IMR-90 (cell line): ENCODE results near the gene ZNF408. TPM values are rescaled to one million over a fixed set of nuclear protein-coding genes. Genes with fewer than 3 reads are reported as not detected.

Source experiments
- ATAC-seq: fragments of 200-7000 bp; cut with Tn5 transposase; 2 replicates; pipeline ENCODE4 v1.9.1; 2020; ENCODE audit warnings: low read depth, mild to moderate bottlenecking, moderate library complexity
- BruUV-seq: library from RNA; stranded (reverse); fragments of 400-500 nt; replicated peaks from 2 replicates; lab custom pipeline; 2021; lab: Mats Ljungman, UMichigan
- CTCF ChIA-PET: fragments of 300-600 bp; formaldehyde crosslinking; extraction: SDS; loops from one replicate; lab custom pipeline; 2021; ENCODE audit warnings: antibody characterized with exemption; lab: Yijun Ruan, JAX
- POLR2A ChIA-PET: fragments of 300-600 bp; sonication (Branson Sonifier 250); formaldehyde crosslinking; loops from one replicate; lab custom pipeline; 2022; ENCODE audit warnings: antibody characterized with exemption; ENCODE audit not compliant: unreplicated experiment; lab: Charles Lee
- DNase-seq: peaks from one replicate; pipeline ENCODE4 v3.0.0; 2013
- H2AFZ ChIP-seq: replicated peaks from 2 replicates; pipeline ENCODE3; 2013; ENCODE audit warnings: low read length, mild to moderate bottlenecking; ENCODE audit not compliant: poor library complexity
- H2AK5ac ChIP-seq: 2 replicates; pipeline ENCODE4 v1.6.1; 2013; ENCODE audit warnings: low read depth, low read length, inconsistent platforms
- H2AK9ac ChIP-seq: replicated peaks from 2 replicates; pipeline ENCODE3; 2013; ENCODE audit warnings: mild to moderate bottlenecking, low read depth, low read length, moderate library complexity; ENCODE audit not compliant: poor library complexity
- H2BK120ac ChIP-seq: 2 replicates; pipeline ENCODE4 v1.6.1; 2013; ENCODE audit warnings: low read depth, low read length, inconsistent platforms
- H2BK15ac ChIP-seq: 3 replicates; pipeline ENCODE4 v1.6.1; 2013; ENCODE audit warnings: low read depth, low read length, inconsistent platforms
- H2BK20ac ChIP-seq: 2 replicates; pipeline ENCODE4 v1.6.1; 2013; ENCODE audit warnings: low read depth, mild to moderate bottlenecking, inconsistent platforms, low read length, moderate library complexity
- H2BK5ac ChIP-seq: 2 replicates; pipeline ENCODE4 v1.6.1; 2013; ENCODE audit warnings: mild to moderate bottlenecking, low read depth, low read length, inconsistent platforms; ENCODE audit not compliant: poor library complexity, severe bottlenecking
- H3K14ac ChIP-seq: replicated peaks from 2 replicates; pipeline ENCODE4 v1.6.1; 2013; ENCODE audit warnings: low read depth, low read length, inconsistent platforms
- H3K18ac ChIP-seq: 2 replicates; pipeline ENCODE4 v1.6.1; 2013; ENCODE audit warnings: low read depth, low read length, control low read depth
- H3K23ac ChIP-seq: 2 replicates; pipeline ENCODE4 v1.6.1; 2013; ENCODE audit warnings: low read depth, low read length, inconsistent platforms
- H3K27ac ChIP-seq: 2 replicates; pipeline ENCODE4 v1.5.1; 2013; ENCODE audit warnings: mild to moderate bottlenecking, control low read depth, low read length; ENCODE audit not compliant: insufficient read depth
- H3K27me3 ChIP-seq: 2 replicates; pipeline ENCODE4 v1.6.1; 2013; ENCODE audit warnings: low read length; ENCODE audit not compliant: control insufficient read depth, insufficient read depth
- H3K36me3 ChIP-seq: 2 replicates; pipeline ENCODE4 v1.6.1; 2013; ENCODE audit warnings: low read length, mixed read lengths; ENCODE audit not compliant: control insufficient read depth, insufficient read depth
- H3K4ac ChIP-seq: 2 replicates; pipeline ENCODE4 v1.6.1; 2013; ENCODE audit warnings: low read depth, low read length, inconsistent platforms
- H3K4me1 ChIP-seq: 2 replicates; pipeline ENCODE4 v1.6.1; 2013; ENCODE audit warnings: low read length, mixed read lengths; ENCODE audit not compliant: control insufficient read depth, insufficient read depth
- H3K4me2 ChIP-seq: 2 replicates; pipeline ENCODE4 v1.6.1; 2013; ENCODE audit warnings: low read depth, mild to moderate bottlenecking, control low read depth, low read length, moderate library complexity
- H3K4me3 ChIP-seq: 2 replicates; pipeline ENCODE4 v1.5.1; 2013; ENCODE audit warnings: low read depth, mild to moderate bottlenecking, control low read depth, low read length, moderate library complexity; ENCODE audit not compliant: insufficient read depth
- H3K56ac ChIP-seq: 2 replicates; pipeline ENCODE4 v1.6.1; 2013; ENCODE audit warnings: low read length, inconsistent platforms; ENCODE audit not compliant: insufficient read depth; ENCODE audit errors: extremely low read depth
- H3K79me1 ChIP-seq, 2 experiments: 2 replicates each; pipeline ENCODE4 v1.6.1; 2013; ENCODE audit warnings: low read length in 2 of 2, inconsistent platforms in 1 of 2, low read depth in 1 of 2
- H3K9ac ChIP-seq: 2 replicates; pipeline ENCODE4 v1.6.1; 2013; ENCODE audit warnings: low read depth, low read length, control low read depth
- H3K9me1 ChIP-seq: 2 replicates; pipeline ENCODE4 v1.6.1; 2013; ENCODE audit warnings: low read length, inconsistent platforms; ENCODE audit not compliant: insufficient read depth
- H3K9me3 ChIP-seq: 2 replicates; pipeline ENCODE4 v1.6.1; 2013; ENCODE audit warnings: low read length; ENCODE audit not compliant: control insufficient read depth, insufficient read depth
- H4K20me1 ChIP-seq: 2 replicates; pipeline ENCODE4 v1.6.1; 2013; ENCODE audit warnings: low read length, inconsistent platforms; ENCODE audit not compliant: insufficient read depth
- H4K5ac ChIP-seq: 2 replicates; pipeline ENCODE4 v1.6.1; 2013; ENCODE audit warnings: mild to moderate bottlenecking, low read depth, low read length, control low read depth
- H4K8ac ChIP-seq, 2 experiments: 2 replicates each; pipeline ENCODE4 v1.6.1; 2013; ENCODE audit warnings: low read depth in 2 of 2, low read length in 2 of 2, control low read depth in 1 of 2, inconsistent platforms in 1 of 2
- H4K91ac ChIP-seq: 2 replicates; pipeline ENCODE4 v1.6.1; 2013; ENCODE audit warnings: low read depth, low read length, inconsistent platforms; ENCODE audit not compliant: insufficient read depth
- CEBPB ChIP-seq: IDR thresholded peaks from 2 replicates; pipeline ENCODE4 v1.6.1; 2012; ENCODE audit warnings: low read depth, low read length, improper control_type of control experiment
- CHD1 ChIP-seq: IDR thresholded peaks from 2 replicates; pipeline ENCODE4 v1.6.1; 2012; ENCODE audit warnings: low read depth, low read length, improper control_type of control experiment
- CTCF ChIP-seq: conservative IDR thresholded peaks from 2 replicates; pipeline ENCODE4 v1.5.1; 2012; ENCODE audit warnings: mild to moderate bottlenecking, low read depth, low read length, improper control_type of control experiment
- ELK1 ChIP-seq: fragments of 150-350 bp; IDR thresholded peaks from 2 replicates; pipeline ENCODE4 v1.6.1; 2016; ENCODE audit warnings: low read depth, mild to moderate bottlenecking, low read length, moderate library complexity, borderline replicate concordance
- FOS ChIP-seq: fragments of 150-350 bp; IDR thresholded peaks from 2 replicates; pipeline ENCODE4 v1.6.1; 2016; ENCODE audit warnings: low read depth, low read length
- MAFK ChIP-seq: IDR thresholded peaks from 2 replicates; pipeline ENCODE4 v1.6.1; 2012; ENCODE audit warnings: low read depth, low read length, improper control_type of control experiment
- MXI1 ChIP-seq: IDR thresholded peaks from 2 replicates; pipeline ENCODE4 v1.6.1; 2012; ENCODE audit warnings: low read depth, mild to moderate bottlenecking, low read length, moderate library complexity, borderline replicate concordance
- POLR2A ChIP-seq: IDR thresholded peaks from 2 replicates; pipeline ENCODE4 v1.6.1; 2012; ENCODE audit warnings: mild to moderate bottlenecking, low read depth, low read length
- RFX5 ChIP-seq: IDR thresholded peaks from 2 replicates; pipeline ENCODE4 v1.8.0; 2012; ENCODE audit warnings: low read depth, mild to moderate bottlenecking, low read length, moderate library complexity
- SMC3 ChIP-seq: fragments of 150-350 bp; IDR thresholded peaks from 2 replicates; pipeline ENCODE4 v1.6.1; 2016; ENCODE audit warnings: low read depth, mild to moderate bottlenecking, antibody characterized with exemption, low read length, moderate library complexity
- WGBS, 2 experiments: methylation state at CpG; one replicate each; pipeline versions ENCODE4 v1.1.5 to v1.1.7; 2013; ENCODE audit warnings: missing lambda C conversion rate in 2 of 2; ENCODE audit not compliant: insufficient read length in 1 of 2; ENCODE audit errors: extremely low coverage in 2 of 2; 5-methylcytosine and 5-hydroxymethylcytosine counted together
- dilution Hi-C: fragments of 300-500 bp; cut with HindIII; formaldehyde crosslinking; loops from one replicate; pipeline ENCODE4 v1.14.3; 2018; ENCODE audit warnings: low sequenced_read_pairs; ENCODE audit not compliant: unreplicated experiment
- in situ Hi-C: fragments of 300-500 bp; cut with MboI; formaldehyde crosslinking; loops from 3 replicates; pipeline ENCODE4 v1.14.3; 2019; ENCODE audit warnings: low sequenced_read_pairs, inconsistent platforms, mixed read lengths
- intact Hi-C: fragments of 100-400 bp; cut with micrococcal nuclease; formaldehyde crosslinking; loops from 2 replicates; pipeline ENCODE4 v1.10.0; 2022
- polyA plus RNA-seq, 3 experiments: library from polyadenylated mRNA; depleted of rRNA; stranded (reverse); fragments of >200 nt; gene quantifications; 2 replicates each; pipeline ENCODE4 v1.2.3, GENCODE V29; 2012; ENCODE audit warnings: low replicate concordance in 1 of 3
- total RNA-seq: library from RNA; depleted of rRNA; stranded (reverse); fragments of >200 nt; gene quantifications from 2 replicates; pipeline ENCODE4 v1.2.3, GENCODE V29; 2012

ZNF408 gene
- total and polyA plus RNA-seq, 2 of the 4 experiments (the other 2 are of a cell fraction), result 9.5 to 11.1 TPM

DNA sequence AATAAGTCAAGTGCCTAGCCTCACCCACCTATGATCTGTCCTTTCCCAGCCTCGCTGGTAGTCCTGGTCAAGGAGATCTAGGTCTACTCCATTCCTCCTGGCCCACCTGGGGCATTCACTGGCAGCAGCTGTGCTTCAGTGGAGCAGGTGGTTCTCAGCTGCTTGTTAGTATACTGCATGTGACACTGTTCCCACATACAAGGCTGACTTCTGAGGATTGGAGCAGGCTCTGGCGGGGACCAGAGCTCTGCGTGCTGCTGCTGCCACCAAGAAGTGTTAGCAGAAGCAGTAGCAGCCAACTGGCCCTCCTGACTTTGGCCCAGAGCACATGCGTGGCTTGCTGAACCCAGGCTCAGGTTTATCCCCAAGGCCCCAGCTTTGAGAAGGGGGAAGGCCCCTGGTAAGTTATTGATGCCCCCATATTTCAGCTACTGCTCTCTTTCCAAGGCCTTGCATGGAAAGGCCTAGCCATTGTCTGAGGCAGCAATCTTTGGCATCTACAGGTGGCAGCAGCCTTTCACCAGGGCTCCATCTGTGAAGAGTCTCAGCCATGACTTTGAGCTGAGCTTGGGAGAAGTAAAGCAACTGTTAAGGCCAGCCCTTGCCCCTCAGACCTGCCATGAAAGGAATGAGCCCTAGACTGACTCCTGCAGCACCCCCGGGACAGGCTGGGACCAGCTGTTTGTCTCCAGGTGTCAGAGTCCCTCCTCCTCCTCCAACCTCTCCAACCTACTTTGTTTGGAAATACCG is 26.9 kb upstream of the ZNF408 start:
- POLR2A ChIA-PET, result no interaction called here
- no TSS peak for BruUV-seq
- no peak overlapping the region for H3K4me2 ChIP-seq

More for the DNA sequence above, 26.9 kb upstream of the ZNF408 start:
- no peak overlapping the region for H3K18ac ChIP-seq
- peaks cover 54% of the 10 kb centered on the region for H3K36me3 ChIP-seq
- no peak overlapping the region for H3K56ac ChIP-seq
- in situ Hi-C loops, result no loop called here
- dilution Hi-C loops, result no loop called here
- no peak overlapping the region for H4K8ac ChIP-seq
- H3K9me1 ChIP-seq, result peaks cover 8% of the 10 kb centered on the region; the same call in 1 of the 2 replicates
- no peak overlapping the region for H3K9ac ChIP-seq
- H3K27ac ChIP-seq, result no peak overlapping the region
- no peaks in the 10 kb centered on the region for H3K9me3 ChIP-seq
- no peak overlapping the region for H2BK20ac ChIP-seq
- H3K4me1 ChIP-seq, result peaks cover 10% of the 10 kb centered on the region
- H3K4ac ChIP-seq, result no peak overlapping the region; the same call in 1 of the 2 replicates
- H3K4me3 ChIP-seq, result no peak overlapping the region
- no peak overlapping the region for H2BK120ac ChIP-seq
- H2AK9ac ChIP-seq, result no peak overlapping the region
- no peaks in the 10 kb centered on the region for H3K27me3 ChIP-seq
- H2AK5ac ChIP-seq, result no peak overlapping the region
- no peak overlapping the region for H2AFZ ChIP-seq
- no peak overlapping the region for H4K91ac ChIP-seq
- no peak overlapping the region for H2BK5ac ChIP-seq
- TF ChIP-seq SMC3, result no peak
- TF ChIP-seq MAFK, result no peak
- TF ChIP-seq CTCF, result no peak
- no peak for TF ChIP-seq POLR2A
- no peak for TF ChIP-seq RFX5
- TF ChIP-seq FOS, result no peak
- no peak for TF ChIP-seq MXI1
- no peak for TF ChIP-seq CEBPB
- no peak for TF ChIP-seq ELK1
- TF ChIP-seq CHD1, result no peak
- H2BK15ac ChIP-seq, result no peak overlapping the region
- H4K20me1 ChIP-seq, result 0 out of 2 replicates have a peak, but pooled peaks cover 3% of the 10 kb centered on the region
- H3K79me1 ChIP-seq, result peaks cover 0 to 6% of the 10 kb centered on the region in 2 experiments; a peak in 1 of 4 replicates
- 59% methylated on average over 2 of the region's 6 CpGs; no CpG with 5 or more reads in 1 of the 2 experiments for WGBS, 2 experiments
- H3K23ac ChIP-seq, result no peak overlapping the region
- H3K14ac ChIP-seq, result no peak overlapping the region
- no peak overlapping the region for H4K5ac ChIP-seq
- intact Hi-C loops, result no loop called here
- CTCF ChIA-PET, result no interaction called here
- DNase-seq (no peak), ATAC-seq (no peak)
